IPS-20b (cell line): ENCODE results near the gene LHX5.
A peak's percentile ranks its signal among the peaks of the same experiment; 100 is the strongest.
"Not testable (repeated sequence)": the region's sequence is repeated elsewhere in the genome, so short reads cannot be mapped to it uniquely, and the experiment has no call there.

Source experiments
- H3K27ac ChIP-seq: one replicate; pipeline ENCODE4 v1.5.1; 2013; ENCODE audit warnings: low read length
- H3K27me3 ChIP-seq: 2 replicates; pipeline ENCODE4 v1.6.1; 2013; ENCODE audit warnings: mild to moderate bottlenecking, low read length, inconsistent platforms; ENCODE audit not compliant: insufficient read depth
- H3K36me3 ChIP-seq: 2 replicates; pipeline ENCODE4 v1.6.1; 2013; ENCODE audit warnings: low read depth, mild to moderate bottlenecking, inconsistent platforms, low read length, moderate library complexity; ENCODE audit not compliant: insufficient read depth
- H3K4me1 ChIP-seq: 2 replicates; pipeline ENCODE4 v1.6.1; 2013; ENCODE audit warnings: mild to moderate bottlenecking, control low read depth, inconsistent platforms, low read length, moderate library complexity; ENCODE audit not compliant: insufficient read depth
- H3K4me3 ChIP-seq: 2 replicates; pipeline ENCODE4 v1.5.1; 2013; ENCODE audit warnings: mild to moderate bottlenecking, low read length, inconsistent platforms
- H3K9ac ChIP-seq: 2 replicates; pipeline ENCODE4 v1.6.1; 2013; ENCODE audit warnings: low read depth, mild to moderate bottlenecking, inconsistent platforms, low read length, moderate library complexity
- H3K9me3 ChIP-seq: 2 replicates; pipeline ENCODE4 v1.6.1; 2013; ENCODE audit warnings: mild to moderate bottlenecking, low read depth, low read length, inconsistent platforms; ENCODE audit not compliant: insufficient read depth

Gene LHX5

DNA sequence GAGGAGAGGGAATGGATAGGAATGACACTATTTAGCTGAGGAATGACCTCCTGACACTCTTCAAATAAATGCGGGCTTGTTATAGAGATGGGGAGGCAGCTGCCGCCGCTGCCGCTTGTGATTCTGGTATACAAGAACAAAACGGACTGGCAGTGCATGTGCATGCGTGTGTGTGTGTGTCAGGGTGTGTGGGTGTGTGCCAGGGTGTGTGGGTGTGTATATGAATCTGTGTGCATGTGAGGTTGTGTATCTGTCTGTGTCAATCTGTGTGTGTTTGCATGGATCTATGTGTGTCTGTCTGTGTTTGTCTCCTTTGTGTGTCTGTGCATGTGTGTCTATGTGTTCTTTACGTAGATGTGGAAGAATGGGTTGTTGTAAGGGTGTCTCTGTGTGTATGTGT, 26.0 kb upstream of the LHX5 start:
- no peaks in the 10 kb centered on the region for H3K27me3 ChIP-seq
- no peak overlapping the region for H3K27ac ChIP-seq
- H3K4me1 ChIP-seq: peaks cover 17% of the 10 kb centered on the region
- H3K4me3 ChIP-seq: no peak overlapping the region
- no peaks in the 10 kb centered on the region for H3K36me3 ChIP-seq
- H3K9me3 ChIP-seq: no peaks in the 10 kb centered on the region
- H3K9ac ChIP-seq: no peak overlapping the region

DNA sequence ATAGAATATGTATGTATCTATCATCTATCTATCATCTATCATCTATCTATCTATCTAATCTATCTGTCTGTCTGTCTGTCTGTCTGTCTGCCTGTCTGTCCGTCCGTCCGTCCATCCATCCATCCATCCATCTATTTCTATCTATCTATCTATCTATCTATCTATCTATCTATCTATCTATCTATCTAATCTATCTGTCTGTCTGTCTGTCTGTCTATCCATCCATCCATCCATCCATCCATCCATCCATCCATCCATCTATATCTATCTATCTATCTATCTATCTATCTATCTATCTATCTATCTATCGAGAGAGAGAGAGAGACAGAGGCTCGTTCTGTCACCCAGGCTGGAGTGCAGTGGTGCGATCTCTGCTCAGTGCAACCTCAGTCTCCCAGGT, 24.3 kb upstream of the LHX5 start:
- not testable (repeated sequence) for H3K4me1 ChIP-seq, H3K27ac ChIP-seq, H3K4me3 ChIP-seq, H3K9me3 ChIP-seq, H3K9ac ChIP-seq, H3K27me3 ChIP-seq, H3K36me3 ChIP-seq

DNA sequence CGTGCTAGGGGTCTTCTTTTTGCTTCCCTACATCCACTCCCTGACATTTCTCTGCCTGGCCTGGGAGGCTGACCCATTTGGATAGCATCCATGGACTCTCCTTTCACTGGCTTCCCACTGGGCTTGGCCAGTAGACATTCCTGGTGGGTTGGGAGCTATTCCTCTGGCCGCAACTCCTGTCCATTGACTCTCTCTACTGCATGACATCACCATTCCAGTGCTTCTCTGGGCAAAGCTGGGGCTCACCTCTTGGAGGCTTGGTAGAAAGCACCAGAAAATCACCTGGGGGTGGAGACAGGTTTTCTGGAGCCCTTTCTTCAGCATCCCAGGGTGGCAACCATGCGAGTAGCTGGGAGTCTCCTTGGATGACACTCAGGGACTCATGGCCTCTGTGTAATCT, 16.7 kb upstream of the LHX5 start:
- Histone ChIP-seq H3K27me3 (peaks cover 49% of the 10 kb centered on the region), H3K9me3 (no peaks in the 10 kb centered on the region), H3K36me3 (no peaks in the 10 kb centered on the region), H3K27ac (no peak overlapping the region), H3K4me1 (peaks cover 14% of the 10 kb centered on the region), H3K4me3 (no peak overlapping the region), H3K9ac (no peak overlapping the region)

DNA sequence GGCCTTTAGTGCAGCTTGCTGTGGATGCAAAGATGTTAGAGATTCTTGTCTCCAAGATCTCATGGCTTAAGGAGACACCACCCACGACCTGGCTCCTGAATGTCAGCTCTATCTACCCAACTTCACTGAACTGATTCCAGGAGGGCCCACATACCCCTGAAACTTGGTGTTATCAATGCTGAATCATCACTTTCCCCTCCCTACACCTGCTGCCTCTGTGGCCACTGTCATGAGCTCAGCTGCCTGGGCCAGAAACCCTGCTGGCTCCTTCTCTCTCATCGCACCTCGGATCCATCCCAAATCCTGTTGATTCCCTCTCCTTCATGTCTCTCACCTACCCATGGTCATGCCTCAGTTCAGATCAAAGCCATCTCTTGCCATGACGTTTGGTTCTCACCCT, 15.1 kb upstream of the LHX5 start:
- Histone ChIP-seq H3K27ac (no peak overlapping the region), H3K27me3 (peaks cover 63% of the 10 kb centered on the region), H3K36me3 (no peaks in the 10 kb centered on the region), H3K9ac (no peak overlapping the region), H3K4me1 (peaks cover 20% of the 10 kb centered on the region), H3K4me3 (no peak overlapping the region), H3K9me3 (no peaks in the 10 kb centered on the region)

DNA sequence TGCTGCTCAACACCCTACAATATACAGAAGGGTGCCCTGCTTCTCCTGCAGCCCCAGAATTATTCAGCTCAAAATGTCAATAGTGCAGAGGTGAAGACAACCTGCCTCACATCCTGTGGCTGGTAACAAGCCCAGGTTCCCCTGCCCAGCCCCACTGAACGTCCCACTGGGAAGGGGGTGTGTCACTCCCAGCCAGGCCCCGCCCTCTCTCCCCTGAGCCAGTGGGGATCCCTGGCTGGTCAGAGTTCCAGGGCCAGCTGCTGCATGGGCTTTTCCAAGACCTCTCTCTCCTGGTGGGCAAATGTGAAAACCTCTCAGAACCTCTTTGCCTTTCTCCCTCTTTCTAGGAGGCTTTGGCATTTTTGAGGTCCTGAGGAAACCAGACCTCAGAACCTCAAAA, 13.7 kb upstream of the LHX5 start:
- H3K36me3 ChIP-seq: no peaks in the 10 kb centered on the region
- H3K4me1 ChIP-seq: peaks cover 20% of the 10 kb centered on the region
- H3K27me3 ChIP-seq: peaks cover 77% of the 10 kb centered on the region
- no peak overlapping the region for H3K4me3 ChIP-seq
- H3K9ac ChIP-seq: no peak overlapping the region
- H3K9me3 ChIP-seq: no peaks in the 10 kb centered on the region
- H3K27ac ChIP-seq: no peak overlapping the region

DNA sequence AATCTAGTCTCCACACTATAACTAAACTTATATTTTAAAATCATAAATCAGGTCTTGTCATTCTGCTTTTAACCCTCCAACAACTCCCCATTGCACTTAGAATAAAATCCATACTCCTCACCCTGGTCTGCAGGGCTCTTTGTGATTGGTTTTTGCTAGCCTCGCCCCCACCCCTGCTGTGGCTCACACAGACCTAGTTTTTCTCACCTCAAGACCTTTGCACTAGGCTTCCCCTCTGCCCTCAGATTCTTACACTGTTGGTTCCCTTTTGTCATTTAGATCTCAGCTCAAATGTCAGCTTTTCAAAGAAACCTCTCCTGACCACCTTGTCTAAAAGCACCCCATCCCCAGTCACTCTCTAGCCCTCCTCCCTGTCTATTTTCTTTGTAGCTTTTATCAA, 10.7 kb upstream of the LHX5 start:
- Histone ChIP-seq H3K27ac (no peak overlapping the region), H3K27me3 (peaks cover 93% of the 10 kb centered on the region), H3K36me3 (no peaks in the 10 kb centered on the region), H3K9ac (no peak overlapping the region), H3K9me3 (no peaks in the 10 kb centered on the region), H3K4me1 (peaks cover 38% of the 10 kb centered on the region), H3K4me3 (0 out of 2 replicates have a peak overlapping the region, but pooled peaks have one; percentile 4)

DNA sequence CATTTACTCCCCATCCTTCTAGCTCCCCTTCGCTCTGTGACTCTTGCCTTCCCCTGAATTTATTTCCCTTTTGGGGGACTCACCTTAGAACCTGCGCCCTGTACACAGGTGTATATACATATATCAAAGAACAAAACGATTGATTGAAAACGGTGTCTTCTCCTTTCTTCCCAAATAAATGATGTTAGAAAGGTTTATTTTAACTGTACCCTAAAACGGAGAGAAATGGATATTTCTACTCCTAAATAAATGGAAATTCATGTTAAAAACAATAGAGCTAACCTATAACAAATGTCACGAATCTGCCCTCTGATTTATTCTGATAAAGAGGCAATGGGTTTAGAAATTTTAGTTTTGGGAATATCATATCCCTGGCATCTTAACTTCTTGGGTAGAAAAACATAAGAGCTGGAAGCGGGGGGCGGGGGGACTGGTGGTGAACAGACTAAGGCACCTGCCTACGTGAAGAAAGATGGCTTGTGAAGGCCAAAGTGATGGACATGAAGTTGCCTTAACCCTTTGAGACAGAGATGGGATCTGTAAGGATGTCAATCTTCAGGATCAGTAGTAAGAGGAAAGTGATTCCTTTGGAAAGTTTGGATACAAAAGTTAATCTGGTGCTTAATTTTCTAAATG, 8.8 kb upstream of the LHX5 start:
- Histone ChIP-seq H3K36me3 (no peaks in the 10 kb centered on the region), H3K27me3 (peaks cover 93% of the 10 kb centered on the region), H3K27ac (no peak overlapping the region), H3K9ac (no peak overlapping the region), H3K4me1 (peaks cover 36% of the 10 kb centered on the region), H3K9me3 (no peaks in the 10 kb centered on the region), H3K4me3 (no peak overlapping the region)

DNA sequence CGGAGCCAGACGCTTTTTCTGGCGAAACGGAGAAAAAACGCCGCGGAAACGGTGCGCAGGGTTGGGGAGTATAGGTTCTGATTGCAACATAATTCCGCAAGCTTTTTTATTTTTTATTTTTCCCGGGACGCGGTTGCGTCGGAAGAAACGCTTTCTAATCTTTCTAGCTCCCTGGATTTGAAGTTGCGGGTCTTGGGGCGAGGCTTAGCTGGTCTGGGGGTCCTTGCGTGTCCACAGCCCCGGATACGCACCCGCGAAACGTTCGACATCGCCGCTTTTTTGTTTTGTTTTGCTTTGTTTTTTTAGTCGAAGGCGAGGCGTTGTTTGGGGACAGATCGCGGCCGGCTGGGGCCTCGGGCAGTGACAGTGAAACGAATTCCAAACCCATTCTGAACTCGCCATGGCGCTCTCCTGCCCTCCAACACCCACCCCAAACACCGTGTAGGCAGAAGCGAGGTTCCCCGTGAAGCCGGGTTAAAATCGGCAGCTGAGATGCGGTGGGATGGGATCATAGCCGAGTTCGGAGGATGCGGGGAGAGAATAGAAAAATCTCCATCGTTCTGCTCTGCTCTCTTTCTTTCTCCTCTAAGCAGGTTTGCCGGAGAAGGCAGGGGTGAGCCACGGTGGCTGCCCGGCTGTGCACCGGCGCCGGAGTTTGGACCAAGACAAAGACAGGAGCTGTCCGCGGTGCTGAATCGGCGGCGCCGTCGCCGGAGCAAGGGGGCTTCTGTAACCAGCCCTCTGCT, 8.1 kb upstream of the LHX5 start:
- Histone ChIP-seq H3K4me1 (peaks cover 34% of the 10 kb centered on the region), H3K27me3 (peaks cover 96% of the 10 kb centered on the region), H3K9me3 (no peaks in the 10 kb centered on the region; the same call in 1 of the 2 replicates), H3K36me3 (no peaks in the 10 kb centered on the region), H3K9ac (no peak overlapping the region), H3K27ac (no peak overlapping the region), H3K4me3 (peak overlapping the region; percentile 62)

DNA sequence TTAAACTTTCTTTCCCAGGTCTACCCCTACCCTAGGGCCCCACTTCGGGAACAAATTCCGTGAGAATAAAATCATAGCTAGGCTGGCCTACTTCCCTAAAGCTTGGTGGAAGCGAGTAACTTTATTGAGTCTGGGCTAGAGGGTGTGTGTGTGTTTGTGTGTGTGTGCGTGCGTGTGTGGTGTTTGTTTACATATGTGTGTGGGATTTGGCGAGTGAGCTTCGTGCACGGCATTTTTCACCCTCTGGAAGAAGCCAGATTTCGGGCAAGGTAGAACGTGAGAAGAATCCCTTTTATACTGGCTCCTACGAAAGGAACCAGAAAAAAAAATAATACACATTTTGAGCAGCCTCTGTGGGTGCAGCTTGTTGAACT, 7.5 kb upstream of the LHX5 start:
- Histone ChIP-seq H3K9ac (no peak overlapping the region), H3K27ac (no peak overlapping the region), H3K27me3 (peaks cover 97% of the 10 kb centered on the region), H3K4me1 (peaks cover 29% of the 10 kb centered on the region), H3K9me3 (no peaks in the 10 kb centered on the region; the same call in 1 of the 2 replicates), H3K4me3 (peak overlapping the region; percentile 62), H3K36me3 (no peaks in the 10 kb centered on the region)

DNA sequence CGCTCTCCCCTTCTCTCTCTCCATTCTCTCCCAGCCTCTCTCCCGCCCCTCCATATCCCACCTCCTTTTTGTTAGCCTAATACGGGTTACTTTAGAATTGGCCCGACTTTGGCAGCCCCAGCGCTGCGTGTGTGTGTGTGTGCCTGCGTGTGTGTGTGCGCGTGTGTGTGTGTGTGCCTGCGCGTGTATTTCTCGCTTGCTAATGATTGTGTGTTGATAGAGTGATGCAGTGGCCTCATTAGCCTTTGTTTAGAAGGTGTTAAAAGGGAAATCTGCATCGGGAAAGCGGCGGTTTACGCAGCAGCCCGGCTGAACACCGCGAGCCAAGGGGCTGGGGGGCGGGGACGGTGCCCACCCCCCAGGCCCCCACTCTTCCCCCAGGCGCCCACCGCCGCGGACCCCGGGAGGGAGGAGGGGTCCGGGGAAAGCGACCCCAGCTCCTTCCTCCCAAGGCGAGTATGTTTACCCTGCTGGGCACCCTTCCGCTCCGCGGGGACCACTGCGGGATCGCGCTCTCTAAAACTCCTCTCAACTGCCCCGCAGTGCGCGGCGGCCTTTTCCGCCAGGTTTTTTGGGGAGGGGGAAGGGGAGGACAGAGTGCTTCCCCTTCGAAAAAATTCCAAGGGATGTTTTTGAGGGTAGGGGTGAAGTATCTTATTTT, 6.8 kb upstream of the LHX5 start:
- Histone ChIP-seq H3K9me3 (peaks cover under 1% of the 10 kb centered on the region; the same call in 1 of the 2 replicates), H3K4me1 (peaks cover 33% of the 10 kb centered on the region), H3K4me3 (peak overlapping the region; percentile 62), H3K9ac (no peak overlapping the region), H3K36me3 (no peaks in the 10 kb centered on the region), H3K27ac (no peak overlapping the region), H3K27me3 (peaks cover 97% of the 10 kb centered on the region)

DNA sequence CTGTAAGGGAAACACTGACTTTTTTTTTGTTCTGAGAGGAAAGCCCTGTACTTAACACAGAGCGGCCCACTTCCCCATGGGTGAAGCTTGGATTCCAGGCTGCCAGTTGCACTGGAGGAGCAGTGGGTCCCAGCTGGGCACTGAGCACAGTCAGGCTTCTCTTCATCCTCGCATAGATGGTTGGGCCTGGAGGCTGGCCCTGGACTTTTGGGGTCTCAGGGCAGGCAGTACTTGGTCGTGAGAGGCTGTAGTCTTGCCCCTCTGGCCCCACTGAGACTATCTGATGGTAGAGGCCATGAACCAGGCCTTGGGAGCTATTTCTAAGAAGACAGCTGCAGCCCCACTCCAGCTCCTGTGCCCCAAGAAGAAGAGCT, 6.2 kb upstream of the LHX5 start:
- Histone ChIP-seq H3K4me1 (peaks cover 33% of the 10 kb centered on the region), H3K27me3 (peaks cover 97% of the 10 kb centered on the region), H3K27ac (no peak overlapping the region), H3K4me3 (peak overlapping the region; percentile 62; the same call in 1 of the 2 replicates), H3K9me3 (peaks cover 5% of the 10 kb centered on the region; the same call in 1 of the 2 replicates), H3K36me3 (no peaks in the 10 kb centered on the region), H3K9ac (no peak overlapping the region)
